ENCODE data around the gene ABCC9.

GRCh38 chr12:21837847-21838246, 103.4 kb downstream of the ABCC9 start:
- TF ChIP-seq CTCF (conservative IDR thresholded peaks at IDR 0.05 in 1 of 2, IDR thresholded peaks at IDR 0.05 in 1 of 2; ENCODE audit: extremely low read depth in 1 of 2, insufficient read depth in 1 of 2, low read depth in 1 of 2, low read length in 2 of 2) (no peak), EZH2 (IDR thresholded peaks at IDR 0.05; ENCODE audit: borderline replicate concordance, low read length) (no peak)

Measured in mammary epithelial cell (primary cell).